WERI-Rb-1 (cell line): ENCODE measurements around the gene SSBP3.
A peak's percentile ranks its signal among the peaks of the same experiment; 100 is the strongest.

Source experiments
- DNase-seq: peaks from one replicate; pipeline ENCODE4 v3.0.0-alpha.2; 2020
- H3K27ac ChIP-seq: fragments of 250-450 bp; sonication (Bioruptor Pico); 2 replicates; pipeline ENCODE4 v1.5.1; 2020; ENCODE audit warnings: mild to moderate bottlenecking, moderate library complexity
- H3K27me3 ChIP-seq: fragments of 250-450 bp; sonication (Bioruptor Pico); 2 replicates; pipeline ENCODE4 v1.5.1; 2021; ENCODE audit warnings: mild to moderate bottlenecking, low read depth, moderate library complexity; ENCODE audit not compliant: insufficient read depth, severe bottlenecking
- H3K36me3 ChIP-seq: fragments of 250-450 bp; sonication (Bioruptor Pico); 2 replicates; pipeline ENCODE4 v1.5.1; 2020; ENCODE audit warnings: mild to moderate bottlenecking, moderate library complexity
- H3K4me3 ChIP-seq: 2 replicates; pipeline ENCODE4 v1.5.1; 2011; ENCODE audit warnings: low read depth, mild to moderate bottlenecking, control low read depth, low read length
- H3K9me3 ChIP-seq: fragments of 250-450 bp; sonication (Bioruptor Pico); 2 replicates; pipeline ENCODE4 v1.5.1; 2021; ENCODE audit warnings: mild to moderate bottlenecking, moderate library complexity; ENCODE audit not compliant: severe bottlenecking
- TF ChIP-seq, protein P1 (sequence below): IDR thresholded peaks from 2 replicates; pipeline ENCODE4 v1.5.1; 2011; ENCODE audit warnings: low read depth, mild to moderate bottlenecking, control low read depth, inconsistent platforms, low read length

Gene SSBP3

DNA sequence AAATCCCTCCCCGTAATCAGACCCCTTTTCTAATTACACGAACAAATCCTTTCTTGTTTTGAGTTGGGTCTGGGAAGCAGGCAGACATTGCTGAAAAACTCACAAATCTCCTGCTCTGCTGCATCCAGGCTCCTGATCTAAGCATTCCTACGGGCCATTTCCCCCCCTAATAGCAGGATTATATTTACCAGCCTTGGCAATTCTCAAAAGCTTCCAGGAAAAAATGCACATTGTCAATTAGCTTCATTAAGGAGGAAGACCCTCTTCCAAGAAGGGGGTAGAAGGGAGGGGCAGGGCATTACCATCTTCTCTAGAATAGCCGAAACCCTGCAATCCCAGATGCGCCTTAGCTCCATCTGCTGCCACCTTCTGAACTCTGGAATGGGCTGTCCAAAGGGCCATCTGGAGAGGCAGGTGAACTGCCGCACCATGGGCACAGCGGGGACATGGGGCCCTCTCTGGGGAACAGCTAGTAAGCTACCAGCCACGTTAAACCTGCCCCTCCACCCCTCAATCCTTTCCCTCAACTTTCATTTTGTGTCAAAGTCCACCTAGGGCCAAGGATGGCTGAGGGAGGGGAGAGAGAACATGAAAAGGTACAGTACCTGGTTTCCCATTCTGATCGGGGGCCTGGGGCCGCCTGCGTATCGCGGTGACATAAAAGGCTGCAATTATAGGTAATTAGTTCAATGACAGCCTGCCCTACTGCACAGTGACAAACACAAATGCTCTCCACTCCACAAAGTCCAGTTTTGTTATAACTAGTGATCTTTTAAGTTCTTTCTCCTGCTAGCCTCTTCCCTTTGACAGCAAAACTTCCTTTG is 149.5 kb downstream of the SSBP3 start:
- H3K27ac ChIP-seq, result peak overlapping the region; percentile 68
- DNase-seq, result peak; percentile 84
- H3K36me3 ChIP-seq, result peaks cover 77% of the 10 kb centered on the region
- H3K27me3 ChIP-seq, result no peaks in the 10 kb centered on the region
- no peak overlapping the region for H3K4me3 ChIP-seq
- TF ChIP-seq, protein P1, sequence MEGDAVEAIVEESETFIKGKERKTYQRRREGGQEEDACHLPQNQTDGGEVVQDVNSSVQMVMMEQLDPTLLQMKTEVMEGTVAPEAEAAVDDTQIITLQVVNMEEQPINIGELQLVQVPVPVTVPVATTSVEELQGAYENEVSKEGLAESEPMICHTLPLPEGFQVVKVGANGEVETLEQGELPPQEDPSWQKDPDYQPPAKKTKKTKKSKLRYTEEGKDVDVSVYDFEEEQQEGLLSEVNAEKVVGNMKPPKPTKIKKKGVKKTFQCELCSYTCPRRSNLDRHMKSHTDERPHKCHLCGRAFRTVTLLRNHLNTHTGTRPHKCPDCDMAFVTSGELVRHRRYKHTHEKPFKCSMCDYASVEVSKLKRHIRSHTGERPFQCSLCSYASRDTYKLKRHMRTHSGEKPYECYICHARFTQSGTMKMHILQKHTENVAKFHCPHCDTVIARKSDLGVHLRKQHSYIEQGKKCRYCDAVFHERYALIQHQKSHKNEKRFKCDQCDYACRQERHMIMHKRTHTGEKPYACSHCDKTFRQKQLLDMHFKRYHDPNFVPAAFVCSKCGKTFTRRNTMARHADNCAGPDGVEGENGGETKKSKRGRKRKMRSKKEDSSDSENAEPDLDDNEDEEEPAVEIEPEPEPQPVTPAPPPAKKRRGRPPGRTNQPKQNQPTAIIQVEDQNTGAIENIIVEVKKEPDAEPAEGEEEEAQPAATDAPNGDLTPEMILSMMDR, result peak; percentile 22; the same call in 1 of the 2 replicates
- H3K9me3 ChIP-seq, result no peaks in the 10 kb centered on the region

DNA sequence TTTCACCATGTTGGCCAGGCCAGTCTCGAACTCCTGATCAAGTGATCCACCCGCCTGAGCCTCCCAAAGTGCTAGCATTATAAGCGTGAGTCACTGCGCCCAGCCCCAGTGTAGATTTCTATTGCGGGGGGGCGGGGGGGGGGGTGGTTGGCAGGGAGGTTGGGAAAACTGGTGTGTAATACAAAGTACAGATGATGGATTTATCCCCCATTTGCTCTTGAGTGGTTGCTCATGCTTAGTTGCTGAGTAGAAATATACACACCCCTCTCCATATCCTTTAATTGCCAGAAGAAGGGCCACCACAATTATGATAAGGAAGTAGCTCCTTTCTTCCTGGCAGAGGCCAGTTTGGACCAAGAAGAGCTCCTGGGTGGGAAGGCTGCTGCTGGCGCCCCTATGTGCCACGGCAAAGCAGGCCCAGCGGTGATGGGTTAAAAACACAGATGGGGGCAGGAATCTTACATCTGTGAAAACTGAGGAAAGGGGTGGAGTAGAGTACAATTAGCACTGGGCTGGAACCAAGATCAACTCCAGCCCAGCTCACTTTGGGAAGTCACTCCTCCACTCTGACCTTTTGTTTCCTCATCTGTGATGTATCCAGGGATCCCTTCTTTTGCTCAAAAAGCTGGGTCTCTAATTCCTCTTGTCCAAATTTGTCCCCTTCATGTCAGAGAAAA is 151.0 kb downstream of the SSBP3 start:
- no peak for DNase-seq
- H3K27ac ChIP-seq, result no peak overlapping the region
- peaks cover 79% of the 10 kb centered on the region for H3K36me3 ChIP-seq

DNA sequence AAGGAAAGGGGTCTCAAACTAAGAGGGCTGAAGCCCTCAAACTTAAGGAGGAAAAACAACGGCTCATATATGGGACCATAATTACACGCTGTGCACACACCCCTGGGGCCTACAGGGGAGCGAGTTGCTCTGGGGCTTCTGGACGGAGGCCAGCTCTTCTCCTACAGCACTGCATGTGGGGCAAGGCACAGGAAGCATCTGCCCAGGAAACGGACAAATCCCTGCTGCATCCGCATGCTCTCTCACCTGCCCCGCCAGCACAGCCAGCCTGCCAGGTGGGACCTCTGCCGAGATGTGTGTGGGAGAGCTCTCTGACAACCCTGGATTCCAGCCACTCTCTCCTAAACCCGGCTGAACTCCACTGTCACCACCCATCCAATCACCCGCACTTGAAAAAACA is 152.1 kb downstream of the SSBP3 start:
- no peak for DNase-seq
- no peaks in the 10 kb centered on the region for H3K27me3 ChIP-seq
- H3K9me3 ChIP-seq, result no peaks in the 10 kb centered on the region
- H3K27ac ChIP-seq, result no peak overlapping the region; the same call in 1 of the 2 replicates
- H3K4me3 ChIP-seq, result no peak overlapping the region
- peaks cover 80% of the 10 kb centered on the region for H3K36me3 ChIP-seq
- TF ChIP-seq, protein P1, result no peak

More for the DNA sequence above, 151.0 kb downstream of the SSBP3 start:
- Histone ChIP-seq H3K9me3 (no peaks in the 10 kb centered on the region), H3K4me3 (no peak overlapping the region), H3K27me3 (no peaks in the 10 kb centered on the region)
- TF ChIP-seq, protein P1, result no peak

DNA sequence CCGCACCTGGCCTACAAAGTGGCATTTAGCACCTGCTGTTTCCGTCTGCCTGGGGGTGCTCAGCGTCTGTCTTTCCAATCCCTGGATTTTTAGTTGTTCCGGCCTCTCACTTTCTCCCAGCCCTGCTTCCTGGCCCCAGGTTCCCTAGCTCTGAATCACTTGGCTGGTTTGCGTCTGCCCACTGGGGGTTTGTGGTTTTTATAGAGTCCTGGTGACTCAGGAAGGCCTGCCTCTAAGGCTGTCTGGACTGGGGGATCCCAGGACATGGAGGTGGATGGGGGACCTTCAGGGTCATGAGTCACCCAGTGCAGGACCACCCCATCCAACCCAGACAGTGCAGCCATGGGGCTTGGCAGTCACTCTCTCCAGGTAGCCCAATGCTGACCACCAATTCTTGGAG is 152.7 kb downstream of the SSBP3 start:
- no peak for DNase-seq

DNA sequence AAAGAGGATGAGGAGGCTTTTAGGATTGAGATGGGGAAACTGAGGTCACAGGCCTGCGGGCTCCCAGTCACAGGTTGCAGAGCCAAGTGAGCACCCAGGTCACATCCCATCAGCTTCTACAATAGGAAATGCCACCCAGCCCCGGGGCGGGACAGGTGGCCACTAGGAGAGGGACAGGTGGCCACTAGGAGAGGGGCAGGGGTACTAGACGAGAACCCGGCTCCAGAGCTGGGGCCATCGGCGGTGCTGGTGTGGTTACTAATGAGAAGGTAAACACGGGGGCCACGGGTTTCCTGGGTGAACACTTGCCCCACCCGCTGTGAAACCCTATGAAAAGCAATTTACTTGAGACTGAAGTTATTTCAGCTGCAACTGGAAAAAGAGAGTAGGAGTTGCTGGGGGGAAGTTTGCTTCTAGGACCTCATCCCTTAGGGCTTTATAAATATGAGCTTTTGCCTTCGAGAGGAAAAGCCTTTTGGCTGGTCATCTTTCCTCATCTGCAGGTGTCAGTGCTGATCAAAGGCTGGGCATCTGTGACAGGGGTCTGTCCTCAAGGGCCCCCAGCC is 153.7 kb downstream of the SSBP3 start:
- Histone ChIP-seq H3K27ac (no peak overlapping the region), H3K27me3 (no peaks in the 10 kb centered on the region), H3K4me3 (no peak overlapping the region), H3K9me3 (no peaks in the 10 kb centered on the region), H3K36me3 (peaks cover 88% of the 10 kb centered on the region)
- TF ChIP-seq, protein P1, result no peak
- DNase-seq, result no peak

More for the DNA sequence above, 152.7 kb downstream of the SSBP3 start:
- no peak overlapping the region; the same call in 1 of the 2 replicates for H3K27ac ChIP-seq
- TF ChIP-seq, protein P1, result no peak
- H3K27me3 ChIP-seq, result no peaks in the 10 kb centered on the region
- H3K36me3 ChIP-seq, result peaks cover 85% of the 10 kb centered on the region
- H3K9me3 ChIP-seq, result no peaks in the 10 kb centered on the region
- H3K4me3 ChIP-seq, result no peak overlapping the region
